Suprapubic skin (tissue), 3 donors: ENCODE data around the gene PUS7.

Source experiments
- CTCF ChIP-seq, 2 donors: fragments of 200-600 bp in 1 of 2; fragments of 450-650 bp in 1 of 2; sonication (generic) in 1 of 2; IDR thresholded peaks; one replicate each; pipeline ENCODE4 v1.5.1; 2016 to 2019; ENCODE audit warnings: antibody characterized with exemption in 2 of 2, mild to moderate bottlenecking in 1 of 2, moderate library complexity in 1 of 2
- EP300 ChIP-seq: sonication (generic); formaldehyde crosslinking; IDR thresholded peaks from one replicate; pipeline ENCODE4 v1.6.1; 2017; ENCODE audit warnings: antibody characterized with exemption
- POLR2A ChIP-seq, 2 donors: fragments of 450-650 bp; IDR thresholded peaks; one replicate each; pipeline ENCODE4 v1.6.1; 2017; ENCODE audit warnings: antibody characterized with exemption in 2 of 2, mild to moderate bottlenecking in 2 of 2, moderate library complexity in 2 of 2

- TF ChIP-seq CTCF (IDR thresholded peaks at IDR 0.05): no peak
- TF ChIP-seq EP300: no peak
- no peak for TF ChIP-seq POLR2A (IDR thresholded peaks at IDR 0.05)
Observed at GRCh38 chr7:105457619-105458225, 64.3 kb downstream of the PUS7 start.
